Mesothelial cell of epicardium (in vitro differentiated cells): ENCODE results near the gene SLC22A23. TPM values are rescaled to one million over a fixed set of nuclear protein-coding genes. Genes with fewer than 3 reads are reported as not detected.

ENCODE experiments used
- DNase-seq, 2 experiments: peaks; one replicate each; pipeline ENCODE4 v3.0.0; 2021; ENCODE audit warnings: low spot score in 2 of 2; ENCODE audit not compliant: unreplicated experiment in 2 of 2
- H3K27ac Mint-ChIP-seq: 2 replicates; pipeline ENCODE4 v1.8.0; 2021; ENCODE audit warnings: mixed read lengths
- H3K27me3 Mint-ChIP-seq: 2 replicates; pipeline ENCODE4 v1.8.0; 2021; ENCODE audit warnings: low read depth, mixed read lengths
- H3K36me3 Mint-ChIP-seq: 2 replicates; pipeline ENCODE4 v1.8.0; 2021; ENCODE audit warnings: mixed read lengths
- H3K4me1 Mint-ChIP-seq: 2 replicates; pipeline ENCODE4 v1.8.0; 2021; ENCODE audit warnings: mixed read lengths
- H3K4me3 Mint-ChIP-seq: 2 replicates; pipeline ENCODE4 v1.8.0; 2021; ENCODE audit warnings: mild to moderate bottlenecking, moderate library complexity, mixed read lengths
- H3K9me3 Mint-ChIP-seq: 2 replicates; pipeline ENCODE4 v1.8.0; 2021; ENCODE audit warnings: mixed read lengths
- CTCF ChIP-seq: fragments of 200-600 bp; sonication (generic); IDR thresholded peaks from one replicate; pipeline ENCODE4 v1.5.0; 2021; ENCODE audit warnings: antibody characterized with exemption; ENCODE audit not compliant: unreplicated experiment
- total RNA-seq: library from RNA; stranded (reverse); gene quantifications from 3 replicates; pipeline ENCODE4 v1.2.1, GENCODE V29; 2021

The SLC22A23 gene
- total RNA-seq, 1 donor from 2014 or later = 25.0 TPM

GRCh38 chr6:3329393-3330051 lies 127.3 kb downstream of the SLC22A23 start:
- Mint-ChIP-seq H3K27ac (no peak overlapping the region), H3K9me3 (no peaks in the 10 kb centered on the region), H3K36me3 (no peaks in the 10 kb centered on the region), H3K27me3 (no peaks in the 10 kb centered on the region), H3K4me3 (no peak overlapping the region), H3K4me1 (peaks cover 24% of the 10 kb centered on the region)
- DNase-seq = no peak
- no peak for TF ChIP-seq CTCF

- Mint-ChIP-seq H3K4me1 (peaks cover 26% of the 10 kb centered on the region), H3K9me3 (no peaks in the 10 kb centered on the region), H3K27me3 (no peaks in the 10 kb centered on the region), H3K4me3 (no peak overlapping the region), H3K36me3 (no peaks in the 10 kb centered on the region), H3K27ac (no peak overlapping the region)
- no peak for TF ChIP-seq CTCF
- DNase-seq = no peak
Observed at GRCh38 chr6:3328796-3329195, 128.1 kb downstream of the SLC22A23 start.

- Mint-ChIP-seq H3K36me3 (no peaks in the 10 kb centered on the region), H3K4me1 (peaks cover 26% of the 10 kb centered on the region), H3K27ac (no peak overlapping the region), H3K27me3 (no peaks in the 10 kb centered on the region), H3K9me3 (no peaks in the 10 kb centered on the region), H3K4me3 (no peak overlapping the region)
- no peak for DNase-seq
- no peak for TF ChIP-seq CTCF
Observed at GRCh38 chr6:3328145-3328544, 128.7 kb downstream of the SLC22A23 start.

GRCh38 chr6:3327403-3327802 lies 129.4 kb downstream of the SLC22A23 start:
- no peak for TF ChIP-seq CTCF
- no peaks in the 10 kb centered on the region for H3K9me3 Mint-ChIP-seq
- H3K4me1 Mint-ChIP-seq = peaks cover 26% of the 10 kb centered on the region
- H3K27me3 Mint-ChIP-seq = no peaks in the 10 kb centered on the region
- peaks cover 3% of the 10 kb centered on the region for H3K36me3 Mint-ChIP-seq
- DNase-seq = no peak
- no peak overlapping the region for H3K4me3 Mint-ChIP-seq
- no peak overlapping the region for H3K27ac Mint-ChIP-seq

- Mint-ChIP-seq H3K36me3 (peaks cover 3% of the 10 kb centered on the region), H3K4me3 (no peak overlapping the region), H3K9me3 (no peaks in the 10 kb centered on the region), H3K27ac (no peak overlapping the region), H3K27me3 (no peaks in the 10 kb centered on the region), H3K4me1 (peaks cover 26% of the 10 kb centered on the region)
- TF ChIP-seq CTCF = no peak
- DNase-seq = no peak
Observed at GRCh38 chr6:3326981-3327380, 129.9 kb downstream of the SLC22A23 start.
